SK-N-SH (cell line): ENCODE measurements around the gene ERMN. TPM values are rescaled to one million over a fixed set of nuclear protein-coding genes. Genes with fewer than 3 reads are reported as not detected.
A peak's percentile ranks its signal among the peaks of the same experiment; 100 is the strongest.

ENCODE experiments used
- CTCF ChIA-PET: fragments of 300-600, 350-600 bp; formaldehyde crosslinking; extraction: SDS; loops from one replicate; lab custom pipeline; 2021; lab: Yijun Ruan, JAX
- POLR2A ChIA-PET: fragments of 350-600 bp; sonication (Branson Sonifier 250); formaldehyde crosslinking; extraction: SDS; loops from one replicate; lab custom pipeline; 2020; ENCODE audit warnings: antibody characterized with exemption, inconsistent platforms; lab: Yijun Ruan, JAX
- DNase-seq: peaks from one replicate; pipeline ENCODE4 v3.0.0; 2012
- H2AFZ ChIP-seq: fragments of 200-600 bp; sonication (generic); 2 replicates; pipeline ENCODE4 v1.8.1; 2016; ENCODE audit warnings: antibody characterized with exemption, mild to moderate bottlenecking, low read depth
- H3F3A ChIP-seq: fragments of 200-600 bp; sonication (generic); replicated peaks from 2 replicates; pipeline ENCODE3; 2016; ENCODE audit warnings: antibody characterized with exemption, mild to moderate bottlenecking; ENCODE audit not compliant: insufficient read depth
- H3K27ac ChIP-seq, 2 experiments: fragments of 200-500 bp in 1 of 2; fragments of 200-600 bp in 1 of 2; sonication (Bioruptor generic) in 1 of 2; sonication (generic), shearing (Covaris generic) in 1 of 2; 2 replicates each; pipeline versions ENCODE4 v1.5.1 to v1.6.1; 2014 to 2016; ENCODE audit warnings: low read depth in 2 of 2, inconsistent platforms in 1 of 2, low read length in 1 of 2, mild to moderate bottlenecking in 1 of 2, mixed read lengths in 1 of 2
- H3K27me3 ChIP-seq: fragments of 200-600 bp; sonication (generic), shearing (Covaris generic); 2 replicates; pipeline ENCODE4 v1.6.1; 2016; ENCODE audit warnings: mixed run types; ENCODE audit not compliant: insufficient read depth
- H3K36me3 ChIP-seq, 2 experiments: fragments of 200-500 bp in 1 of 2; fragments of 200-600 bp in 1 of 2; sonication (Bioruptor generic) in 1 of 2; sonication (generic) in 1 of 2; replicated peaks in 1 of 2; 2 replicates each; pipeline versions ENCODE3 to v1.5.1; 2014 to 2016; ENCODE audit warnings: low read length in 1 of 2, mild to moderate bottlenecking in 1 of 2; ENCODE audit not compliant: insufficient read depth in 2 of 2, control insufficient read depth in 1 of 2
- H3K4me1 ChIP-seq, 2 experiments: fragments of 200-500 bp in 1 of 2; fragments of 200-600 bp in 1 of 2; sonication (Bioruptor generic) in 1 of 2; sonication (generic), shearing (Covaris generic) in 1 of 2; 2 replicates each; pipeline versions ENCODE4 v1.5.1 to v1.6.1; 2014 to 2016; ENCODE audit warnings: low read depth in 1 of 2, low read length in 1 of 2, mixed run types in 1 of 2; ENCODE audit not compliant: insufficient read depth in 2 of 2, control insufficient read depth in 1 of 2
- H3K4me2 ChIP-seq: fragments of 200-600 bp; sonication (generic), shearing (Covaris generic); 2 replicates; pipeline ENCODE4 v1.6.1; 2017; ENCODE audit warnings: mixed run types
- H3K4me3 ChIP-seq, 2 experiments: fragments of 200-500 bp in 1 of 2; fragments of 200-600 bp in 1 of 2; sonication (Bioruptor generic) in 1 of 2; sonication (generic), shearing (Covaris generic) in 1 of 2; 2 replicates each; pipeline versions ENCODE4 v1.5.1 to v1.8.1; 2014 to 2016; ENCODE audit warnings: low read depth in 2 of 2, inconsistent platforms in 1 of 2, low read length in 1 of 2, mild to moderate bottlenecking in 1 of 2, mixed read lengths in 1 of 2, moderate library complexity in 1 of 2
- H3K79me2 ChIP-seq: fragments of 200-600 bp; sonication (generic); 2 replicates; pipeline ENCODE4 v1.8.1; 2017; ENCODE audit warnings: mild to moderate bottlenecking; ENCODE audit not compliant: insufficient read depth
- H3K9ac ChIP-seq: fragments of 200-600 bp; sonication (generic); 2 replicates; pipeline ENCODE4 v1.6.1; 2017; ENCODE audit warnings: mixed run types
- H3K9me2 ChIP-seq: fragments of 200-600 bp; sonication (generic); 2 replicates; pipeline ENCODE4 v1.6.1; 2017; ENCODE audit warnings: mixed run types
- H3K9me3 ChIP-seq: fragments of 200-600 bp; sonication (generic); 2 replicates; pipeline ENCODE4 v1.6.1; 2017; ENCODE audit warnings: mixed run types, mild to moderate bottlenecking, moderate library complexity
- H4K20me1 ChIP-seq: fragments of 200-600 bp; sonication (generic); 2 replicates; pipeline ENCODE4 v1.6.1; 2017; ENCODE audit warnings: mild to moderate bottlenecking, mixed run types; ENCODE audit not compliant: insufficient read depth
- CHD2 ChIP-seq: fragments of 150-350 bp; IDR thresholded peaks from 2 replicates; pipeline ENCODE4 v1.6.1; 2018; ENCODE audit warnings: low read length; ENCODE audit not compliant: partially characterized antibody
- ELF1 ChIP-seq: IDR thresholded peaks from 2 replicates; pipeline ENCODE4 v1.4.0; 2012
- EZH2phosphoT487 ChIP-seq: fragments of 200-600 bp; sonication (generic); IDR thresholded peaks from 2 replicates; pipeline ENCODE4 v1.6.1; 2017; ENCODE audit warnings: low read depth, mixed run types, mild to moderate bottlenecking, antibody characterized with exemption, moderate library complexity, borderline replicate concordance
- FOSL2 ChIP-seq: IDR thresholded peaks from 2 replicates; pipeline ENCODE4 v1.4.0; 2012; ENCODE audit warnings: low read depth, mild to moderate bottlenecking, moderate library complexity, borderline replicate concordance
- FOXJ3 ChIP-seq: sonication (generic); formaldehyde crosslinking; IDR thresholded peaks from 2 replicates; pipeline ENCODE4 v1.5.1; 2020; ENCODE audit warnings: mild to moderate bottlenecking, missing genetic modification reagents
- GABPA ChIP-seq: IDR thresholded peaks from 2 replicates; pipeline ENCODE4 v1.4.0; 2012; ENCODE audit warnings: low read depth, mild to moderate bottlenecking
- GATA2 ChIP-seq: sonication (generic); formaldehyde crosslinking; IDR thresholded peaks from 2 replicates; pipeline ENCODE4 v1.5.0; 2020; ENCODE audit warnings: mild to moderate bottlenecking, missing genetic modification reagents
- IRF3 ChIP-seq: fragments of 150-350 bp; IDR thresholded peaks from 2 replicates; pipeline ENCODE4 v1.6.1; 2016; ENCODE audit warnings: mild to moderate bottlenecking, low read depth, low read length
- JUND ChIP-seq: IDR thresholded peaks from 2 replicates; pipeline ENCODE4 v1.4.0; 2012
- MEF2A ChIP-seq: IDR thresholded peaks from 2 replicates; pipeline ENCODE4 v1.4.0; 2012; ENCODE audit warnings: low read depth, borderline replicate concordance
- MXI1 ChIP-seq: IDR thresholded peaks from 2 replicates; pipeline ENCODE4 v1.6.1; 2012; ENCODE audit warnings: mild to moderate bottlenecking, low read depth, low read length, improper control_type of control experiment
- NFIC ChIP-seq: IDR thresholded peaks from 2 replicates; pipeline ENCODE4 v1.4.0; 2012; ENCODE audit warnings: borderline replicate concordance
- RAD21 ChIP-seq: IDR thresholded peaks from 2 replicates; pipeline ENCODE4 v1.6.1; 2012; ENCODE audit warnings: mild to moderate bottlenecking, low read length
- RCOR1 ChIP-seq: fragments of 150-350 bp; IDR thresholded peaks from 2 replicates; pipeline ENCODE4 v1.6.1; 2017; ENCODE audit warnings: antibody characterized with exemption, low read length
- RFX5 ChIP-seq: IDR thresholded peaks from 2 replicates; pipeline ENCODE4 v1.6.1; 2012; ENCODE audit warnings: mild to moderate bottlenecking, improper control_type of control experiment, low read length
- RXRA ChIP-seq: IDR thresholded peaks from 2 replicates; pipeline ENCODE4 v1.4.0; 2012; ENCODE audit warnings: low read depth, mild to moderate bottlenecking, borderline replicate concordance
- TAF1 ChIP-seq: IDR thresholded peaks from 2 replicates; pipeline ENCODE4 v1.6.1; 2012; ENCODE audit warnings: low read depth, mild to moderate bottlenecking, low read length, moderate library complexity, borderline replicate concordance
- TCF12 ChIP-seq: IDR thresholded peaks from 2 replicates; pipeline ENCODE4 v1.4.0; 2012
- TEAD4 ChIP-seq: IDR thresholded peaks from 2 replicates; pipeline ENCODE4 v1.4.0; 2012; ENCODE audit warnings: mild to moderate bottlenecking, borderline replicate concordance; ENCODE audit not compliant: insufficient read depth
- USF2 ChIP-seq: fragments of 150-350 bp; IDR thresholded peaks from 2 replicates; pipeline ENCODE4 v1.6.1; 2017; ENCODE audit warnings: antibody characterized with exemption, low read length, low read depth, borderline replicate concordance
- WGBS: methylation state at CpG from one replicate; pipeline ENCODE4 v1.1.6; 2017; ENCODE audit warnings: low lambda C conversion rate; 5-methylcytosine and 5-hydroxymethylcytosine counted together
- polyA plus RNA-seq, 3 experiments: library from polyadenylated mRNA; depleted of rRNA; stranded (reverse); fragments of >200 nt; gene quantifications; 2 replicates each; pipeline ENCODE4 v1.2.3, GENCODE V29; 2012
- TF ChIP-seq, protein P1 (sequence below): IDR thresholded peaks from 2 replicates; pipeline ENCODE4; 2012
- TF ChIP-seq, protein P2 (sequence below): IDR thresholded peaks from 2 replicates; pipeline ENCODE4 v1.4.0; 2012; ENCODE audit warnings: low read depth, borderline replicate concordance
- TF ChIP-seq, protein P3 (sequence below): IDR thresholded peaks from 2 replicates; pipeline ENCODE4 v1.4.0; 2012; ENCODE audit warnings: low read depth

Gene ERMN
- polyA plus RNA-seq, 1 of the 3 experiments (the other 2 are of a cell fraction), result not detected

- H3K9ac ChIP-seq, result no peak overlapping the region
- H2AFZ ChIP-seq, result no peak overlapping the region
- no peak for TF ChIP-seq RAD21
- TF ChIP-seq TAF1, result no peak
- no peak for TF ChIP-seq CHD2
- TF ChIP-seq TEAD4, result no peak
- no peak for TF ChIP-seq MEF2A
- TF ChIP-seq NFIC, result no peak
- no peak for TF ChIP-seq FOSL2
- 26% methylated on average over 4 of the region's 4 CpGs for WGBS
- CTCF ChIA-PET, result interaction anchor here (11.6 kb wide), 1 partner anchor 33 kb away, joined by 123 read pairs; no protein-coding TSS in a partner anchor
- no peaks in the 10 kb centered on the region for H3K36me3 ChIP-seq
- H3K9me3 ChIP-seq, result no peaks in the 10 kb centered on the region
- 0 out of 4 replicates have a peak, but pooled peaks cover 0 to 3% of the 10 kb centered on the region in 2 experiments for H3K4me1 ChIP-seq
- no peaks in the 10 kb centered on the region for H3K79me2 ChIP-seq
- no peaks in the 10 kb centered on the region for H3K9me2 ChIP-seq
- no peaks in the 10 kb centered on the region for H3F3A ChIP-seq
- H3K4me2 ChIP-seq, result no peak overlapping the region
- H4K20me1 ChIP-seq, result no peaks in the 10 kb centered on the region
- DNase-seq, result no peak
- POLR2A ChIA-PET, result no interaction called here
- no peaks in the 10 kb centered on the region for H3K27me3 ChIP-seq
- no peak overlapping the region for H3K27ac ChIP-seq
- no peak overlapping the region for H3K4me3 ChIP-seq
Observed at GRCh38 chr2:157305723-157306110, 19.9 kb downstream of the ERMN start.

DNA sequence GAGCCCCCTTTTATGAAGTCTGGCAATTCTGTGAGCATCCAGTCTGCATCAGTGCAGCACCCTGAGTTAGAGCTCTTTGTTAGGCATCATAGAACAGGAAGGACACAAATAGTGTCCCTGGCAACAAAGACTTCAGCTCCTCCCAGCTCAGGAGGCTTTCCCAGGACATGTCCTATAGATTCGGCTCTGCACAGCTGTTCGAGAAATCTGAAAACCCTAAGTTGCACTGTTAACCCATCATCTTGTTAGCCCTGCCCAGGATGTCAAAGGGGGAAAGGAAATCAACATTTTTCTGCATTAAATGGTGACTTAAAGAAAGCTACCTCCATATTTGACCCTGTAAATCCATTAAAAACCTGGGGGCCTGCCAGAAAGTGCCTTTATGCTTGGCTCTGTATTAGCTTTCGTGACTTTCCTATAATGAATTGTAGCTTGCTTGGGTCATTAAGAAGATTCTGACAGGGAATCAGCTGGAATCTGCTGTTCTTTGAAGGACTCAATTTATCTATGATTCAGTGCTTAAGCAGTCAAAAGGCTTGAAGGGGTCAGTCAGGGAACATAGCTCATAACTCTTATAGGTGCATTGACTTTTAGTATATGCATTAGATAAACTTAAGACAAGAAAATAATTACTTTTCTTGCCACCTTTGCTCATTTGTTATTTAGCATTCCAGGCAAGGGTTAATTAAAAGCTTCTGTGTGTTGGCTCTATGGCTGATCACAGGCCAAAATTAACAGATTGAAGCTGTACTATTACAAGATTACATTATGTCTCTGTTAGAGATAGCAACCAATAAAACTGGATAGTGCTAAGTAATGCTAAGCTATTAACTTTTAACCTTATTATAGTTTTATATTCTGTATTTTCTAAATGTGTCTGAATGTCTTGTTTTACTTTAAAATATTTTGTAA lies 20.6 kb downstream of the ERMN start:
- POLR2A ChIA-PET, result no interaction called here
- no peak for TF ChIP-seq MXI1
- TF ChIP-seq TAF1, result no peak
- TF ChIP-seq GATA2 (CRISPR knock-in tag), result no peak
- TF ChIP-seq, protein P1, sequence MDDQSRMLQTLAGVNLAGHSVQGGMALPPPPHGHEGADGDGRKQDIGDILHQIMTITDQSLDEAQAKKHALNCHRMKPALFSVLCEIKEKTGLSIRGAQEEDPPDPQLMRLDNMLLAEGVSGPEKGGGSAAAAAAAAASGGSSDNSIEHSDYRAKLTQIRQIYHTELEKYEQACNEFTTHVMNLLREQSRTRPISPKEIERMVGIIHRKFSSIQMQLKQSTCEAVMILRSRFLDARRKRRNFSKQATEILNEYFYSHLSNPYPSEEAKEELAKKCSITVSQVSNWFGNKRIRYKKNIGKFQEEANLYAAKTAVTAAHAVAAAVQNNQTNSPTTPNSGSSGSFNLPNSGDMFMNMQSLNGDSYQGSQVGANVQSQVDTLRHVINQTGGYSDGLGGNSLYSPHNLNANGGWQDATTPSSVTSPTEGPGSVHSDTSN, result peak; percentile 31; the same call in 1 of the 2 replicates
- TF ChIP-seq FOXJ3 (CRISPR knock-in tag), result no peak
- no peak for TF ChIP-seq ELF1
- TF ChIP-seq RXRA, result no peak
- TF ChIP-seq RCOR1, result no peak
- no peak for TF ChIP-seq USF2
- TF ChIP-seq RFX5, result no peak
- no peak for TF ChIP-seq TCF12
- TF ChIP-seq, protein P2, sequence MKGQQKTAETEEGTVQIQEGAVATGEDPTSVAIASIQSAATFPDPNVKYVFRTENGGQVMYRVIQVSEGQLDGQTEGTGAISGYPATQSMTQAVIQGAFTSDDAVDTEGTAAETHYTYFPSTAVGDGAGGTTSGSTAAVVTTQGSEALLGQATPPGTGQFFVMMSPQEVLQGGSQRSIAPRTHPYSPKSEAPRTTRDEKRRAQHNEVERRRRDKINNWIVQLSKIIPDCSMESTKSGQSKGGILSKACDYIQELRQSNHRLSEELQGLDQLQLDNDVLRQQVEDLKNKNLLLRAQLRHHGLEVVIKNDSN, result no peak
- no peak for TF ChIP-seq EZH2phosphoT487
- TF ChIP-seq, protein P3, sequence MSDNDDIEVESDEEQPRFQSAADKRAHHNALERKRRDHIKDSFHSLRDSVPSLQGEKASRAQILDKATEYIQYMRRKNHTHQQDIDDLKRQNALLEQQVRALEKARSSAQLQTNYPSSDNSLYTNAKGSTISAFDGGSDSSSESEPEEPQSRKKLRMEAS, result no peak
- TF ChIP-seq NFIC, result 0 out of 2 replicates have a peak, but pooled peaks have one; percentile 6
- no peak for TF ChIP-seq GABPA
- TF ChIP-seq JUND, result peak; percentile 28; the same call in 1 of the 2 replicates
- TF ChIP-seq FOSL2, result 0 out of 2 replicates have a peak, but pooled peaks have one; percentile 14
- TF ChIP-seq IRF3, result no peak

More for the DNA sequence above, 20.6 kb downstream of the ERMN start:
- no peak overlapping the region for H3K4me2 ChIP-seq
- H3K79me2 ChIP-seq, result no peaks in the 10 kb centered on the region
- H3K9me3 ChIP-seq, result no peaks in the 10 kb centered on the region
- no peak overlapping the region for H3K4me3 ChIP-seq
- 0 out of 4 replicates have a peak, but pooled peaks cover 0 to 3% of the 10 kb centered on the region in 2 experiments for H3K4me1 ChIP-seq
- no peak overlapping the region for H3K27ac ChIP-seq
- H3K9ac ChIP-seq, result no peak overlapping the region
- no peaks in the 10 kb centered on the region for H3F3A ChIP-seq
- H3K27me3 ChIP-seq, result no peaks in the 10 kb centered on the region
- H3K36me3 ChIP-seq, result no peaks in the 10 kb centered on the region
- H4K20me1 ChIP-seq, result no peaks in the 10 kb centered on the region
- no peaks in the 10 kb centered on the region for H3K9me2 ChIP-seq
- CTCF ChIA-PET, result interaction anchor here (0.6 to 11.6 kb wide), 5 partner anchors 13 to 33 kb away, joined by 3 to 123 read pairs (median 5); no protein-coding TSS in a partner anchor
- no peak for DNase-seq
- 12% methylated on average over 3 of the region's 3 CpGs for WGBS
- no peak overlapping the region for H2AFZ ChIP-seq
